CD14-positive monocyte (primary cell): ENCODE data around the gene ISCU. TPM values are rescaled to one million over a fixed set of nuclear protein-coding genes. Genes with fewer than 3 reads are reported as not detected.

ENCODE experiments used
- DNase-seq, 3 donors: peaks; one replicate each; pipeline ENCODE4 v3.0.0-alpha.2; 2011 to 2022
- H2AFZ ChIP-seq: 2 replicates; pipeline ENCODE4 v1.6.0; 2012; ENCODE audit warnings: mild to moderate bottlenecking, low read depth, low read length, inconsistent platforms; ENCODE audit not compliant: insufficient read depth, poor library complexity, severe bottlenecking
- H3K27ac ChIP-seq, 2 donors: 1 replicate in 1 of 2; 2 replicates in 1 of 2; pipeline ENCODE4 v1.5.1; 2012 to 2013; ENCODE audit warnings: low read length in 2 of 2, control low read depth in 1 of 2, inconsistent platforms in 1 of 2, low read depth in 1 of 2, mild to moderate bottlenecking in 1 of 2
- H3K27me3 ChIP-seq, 2 donors: one replicate each; pipeline versions ENCODE4 v1.6.0 to v1.6.1; 2011 to 2013; ENCODE audit warnings: low read length in 2 of 2; ENCODE audit not compliant: control insufficient read depth in 2 of 2, insufficient read depth in 2 of 2
- H3K36me3 ChIP-seq, 2 donors: replicated peaks in 1 of 2; 1 replicate in 1 of 2; 2 replicates in 1 of 2; pipeline versions ENCODE4 v1.5.1 to v1.6.1; 2012 to 2013; ENCODE audit warnings: low read length in 2 of 2, control low read depth in 1 of 2, inconsistent platforms in 1 of 2, mild to moderate bottlenecking in 1 of 2; ENCODE audit not compliant: insufficient read depth in 2 of 2, control insufficient read depth in 1 of 2
- H3K4me1 ChIP-seq, 2 donors: 1 replicate in 1 of 2; 2 replicates in 1 of 2; pipeline versions ENCODE4 v1.5.1 to v1.6.1; 2012 to 2013; ENCODE audit warnings: low read length in 2 of 2, control low read depth in 1 of 2, inconsistent platforms in 1 of 2, mild to moderate bottlenecking in 1 of 2, moderate library complexity in 1 of 2; ENCODE audit not compliant: insufficient read depth in 2 of 2, control insufficient read depth in 1 of 2
- H3K4me2 ChIP-seq: replicated peaks from 2 replicates; pipeline ENCODE3; 2012; ENCODE audit warnings: low read length, moderate library complexity, mild to moderate bottlenecking; ENCODE audit not compliant: poor library complexity, severe bottlenecking; ENCODE audit errors: extremely low read depth
- H3K4me3 ChIP-seq, 3 experiments: fragments of 200-600 bp in 1 of 3; sonication (generic) in 1 of 3; replicated peaks in 1 of 3; 1 replicate in 2 of 3; 2 replicates in 1 of 3; pipeline ENCODE4 v1.5.1; 2011 to 2013; ENCODE audit warnings: low read length in 3 of 3, mild to moderate bottlenecking in 3 of 3, control low read depth in 2 of 3, low read depth in 2 of 3, inconsistent platforms in 1 of 3, moderate library complexity in 1 of 3
- H3K79me2 ChIP-seq: 2 replicates; pipeline ENCODE4 v1.6.0; 2012; ENCODE audit warnings: mild to moderate bottlenecking, control low read depth, inconsistent platforms, low read length, moderate library complexity; ENCODE audit not compliant: insufficient read depth
- H3K9ac ChIP-seq: 2 replicates; pipeline ENCODE4 v1.6.0; 2017; ENCODE audit warnings: low read length, mild to moderate bottlenecking; ENCODE audit not compliant: insufficient read depth, poor library complexity, severe bottlenecking
- H3K9me3 ChIP-seq, 2 donors: replicated peaks in 1 of 2; 1 replicate in 1 of 2; 2 replicates in 1 of 2; pipeline versions ENCODE4 v1.5.1 to v1.6.1; 2012 to 2013; ENCODE audit warnings: low read length in 2 of 2, control low read depth in 1 of 2; ENCODE audit not compliant: control insufficient read depth in 1 of 2, insufficient read depth in 1 of 2
- H4K20me1 ChIP-seq: 2 replicates; pipeline ENCODE4 v1.6.0; 2012; ENCODE audit warnings: mild to moderate bottlenecking, low read length, control low read depth, moderate library complexity; ENCODE audit not compliant: insufficient read depth
- H3K27ac Mint-ChIP-seq, 7 donors: one replicate each; pipeline ENCODE4 v1.8.0; 2020; ENCODE audit warnings: mild to moderate bottlenecking in 7 of 7, mixed read lengths in 7 of 7, moderate library complexity in 6 of 7, inconsistent platforms in 2 of 7
- H3K27me3 Mint-ChIP-seq, 3 donors: one replicate each; pipeline ENCODE4 v1.8.0; 2021 to 2022; ENCODE audit warnings: low read depth in 3 of 3, mild to moderate bottlenecking in 3 of 3, mixed read lengths in 3 of 3, moderate library complexity in 3 of 3, inconsistent platforms in 1 of 3
- H3K36me3 Mint-ChIP-seq, 2 donors: one replicate each; pipeline ENCODE4 v1.8.0; 2020; ENCODE audit warnings: mixed read lengths in 2 of 2, inconsistent platforms in 1 of 2, mild to moderate bottlenecking in 1 of 2
- H3K4me1 Mint-ChIP-seq: one replicate; pipeline ENCODE4 v1.8.0; 2020; ENCODE audit warnings: mild to moderate bottlenecking, mixed read lengths
- H3K4me3 Mint-ChIP-seq, 2 donors: one replicate each; pipeline ENCODE4 v1.8.0; 2020; ENCODE audit warnings: mild to moderate bottlenecking in 2 of 2, mixed read lengths in 2 of 2, moderate library complexity in 1 of 2
- H3K9me3 Mint-ChIP-seq, 7 donors: one replicate each; pipeline ENCODE4 v1.8.0; 2020 to 2022; ENCODE audit warnings: mixed read lengths in 7 of 7, mild to moderate bottlenecking in 6 of 7, moderate library complexity in 6 of 7, inconsistent platforms in 2 of 7
- WGBS: methylation state at CpG from one replicate; pipeline ENCODE4 v1.1.5; 2013; ENCODE audit warnings: missing lambda C conversion rate; ENCODE audit not compliant: insufficient coverage; 5-methylcytosine and 5-hydroxymethylcytosine counted together
- intact Hi-C, 2 donors: fragments of 100-400 bp; cut with micrococcal nuclease; formaldehyde crosslinking; loops; one replicate each; pipeline versions ENCODE4 v1.15.0 to v1.15.1; 2023
- polyA plus RNA-seq, 3 donors: library from polyadenylated mRNA; depleted of rRNA in 1 of 3; unstranded in 2 of 3; stranded (reverse) in 1 of 3; fragments of 300-500 nt in 2 of 3; fragments of >200 nt in 1 of 3; fragmentation: Illumina TruSeq in 2 of 3; gene quantifications; 1 replicate in 2 of 3; 2 replicates in 1 of 3; pipeline ENCODE4 v1.2.3, GENCODE V29; 2012 to 2021
- TF ChIP-seq, protein P1 (sequence below): fragments of 200-600 bp; IDR thresholded peaks from one replicate; pipeline ENCODE4 v1.8.0; 2022; ENCODE audit warnings: antibody characterized with exemption, mild to moderate bottlenecking

ISCU gene
- polyA plus RNA-seq, 3 donors: 90.9 to 114 (median 111) TPM

DNA sequence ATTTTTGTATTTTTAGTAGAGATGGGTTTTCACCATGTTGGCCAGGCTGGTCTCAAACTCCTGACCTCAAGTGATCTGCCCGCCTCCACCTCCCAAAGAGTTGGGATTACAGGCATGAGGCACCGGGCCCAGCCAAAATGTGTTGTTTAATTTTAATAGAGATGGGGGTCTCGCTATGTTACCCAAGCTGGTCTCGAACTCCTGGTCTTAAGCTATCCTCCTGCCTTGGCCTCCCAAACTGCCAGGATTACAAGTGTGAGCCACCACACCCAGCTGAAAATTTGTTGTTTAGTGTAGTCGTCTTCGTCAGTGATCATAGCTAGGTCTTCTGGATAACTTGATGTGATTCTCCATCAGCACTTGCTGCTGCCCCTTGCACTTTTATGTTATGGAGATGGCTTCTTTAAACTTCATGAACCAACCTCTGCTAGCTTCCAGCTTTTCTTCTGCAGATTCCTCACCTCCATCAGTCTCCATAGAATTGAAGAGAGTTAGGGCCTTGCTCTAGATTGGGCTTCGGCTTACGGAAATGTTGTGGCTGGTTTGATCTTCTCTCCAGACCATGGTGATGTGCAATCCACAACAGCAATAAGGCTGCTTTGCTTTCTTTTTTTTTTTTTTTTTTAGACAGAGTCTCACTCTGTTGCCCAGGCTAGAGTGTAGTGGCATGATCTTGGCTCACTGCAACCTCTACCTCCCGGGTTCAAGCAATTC lies 13.0 kb downstream of the ISCU start:
- H3K9me3 Mint-ChIP-seq: peaks cover 0 to 4% (median 0%) of the 10 kb centered on the region in 7 donors
- H3K36me3 ChIP-seq: no peaks in the 10 kb centered on the region
- H3K79me2 ChIP-seq: no peaks in the 10 kb centered on the region
- no peak overlapping the region for H3K9ac ChIP-seq
- WGBS: 83% methylated on average over 2 of the region's 9 CpGs
- no peaks in the 10 kb centered on the region for H3K4me1 Mint-ChIP-seq
- H4K20me1 ChIP-seq: no peaks in the 10 kb centered on the region
- H3K4me1 ChIP-seq: no peaks in the 10 kb centered on the region
- H3K4me3 Mint-ChIP-seq: no peak overlapping the region
- H2AFZ ChIP-seq: no peak overlapping the region
- H3K27ac Mint-ChIP-seq: no peak overlapping the region
- H3K27me3 ChIP-seq: no peaks in the 10 kb centered on the region
- peaks cover 0 to 3% of the 10 kb centered on the region in 2 donors for H3K36me3 Mint-ChIP-seq
- no peak overlapping the region for H3K4me2 ChIP-seq
- intact Hi-C loops: loop anchor here in 1 of 2 donors (10.0 kb wide), 1 partner anchor 379 kb away; no protein-coding TSS in a partner anchor
- no peak overlapping the region for H3K4me3 ChIP-seq
- TF ChIP-seq, protein P1, sequence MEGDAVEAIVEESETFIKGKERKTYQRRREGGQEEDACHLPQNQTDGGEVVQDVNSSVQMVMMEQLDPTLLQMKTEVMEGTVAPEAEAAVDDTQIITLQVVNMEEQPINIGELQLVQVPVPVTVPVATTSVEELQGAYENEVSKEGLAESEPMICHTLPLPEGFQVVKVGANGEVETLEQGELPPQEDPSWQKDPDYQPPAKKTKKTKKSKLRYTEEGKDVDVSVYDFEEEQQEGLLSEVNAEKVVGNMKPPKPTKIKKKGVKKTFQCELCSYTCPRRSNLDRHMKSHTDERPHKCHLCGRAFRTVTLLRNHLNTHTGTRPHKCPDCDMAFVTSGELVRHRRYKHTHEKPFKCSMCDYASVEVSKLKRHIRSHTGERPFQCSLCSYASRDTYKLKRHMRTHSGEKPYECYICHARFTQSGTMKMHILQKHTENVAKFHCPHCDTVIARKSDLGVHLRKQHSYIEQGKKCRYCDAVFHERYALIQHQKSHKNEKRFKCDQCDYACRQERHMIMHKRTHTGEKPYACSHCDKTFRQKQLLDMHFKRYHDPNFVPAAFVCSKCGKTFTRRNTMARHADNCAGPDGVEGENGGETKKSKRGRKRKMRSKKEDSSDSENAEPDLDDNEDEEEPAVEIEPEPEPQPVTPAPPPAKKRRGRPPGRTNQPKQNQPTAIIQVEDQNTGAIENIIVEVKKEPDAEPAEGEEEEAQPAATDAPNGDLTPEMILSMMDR: no peak
- no peaks in the 10 kb centered on the region for H3K9me3 ChIP-seq
- no peak overlapping the region for H3K27ac ChIP-seq
- DNase-seq: no peak
- peaks cover 2 to 4% (median 2%) of the 10 kb centered on the region in 3 donors for H3K27me3 Mint-ChIP-seq

DNA sequence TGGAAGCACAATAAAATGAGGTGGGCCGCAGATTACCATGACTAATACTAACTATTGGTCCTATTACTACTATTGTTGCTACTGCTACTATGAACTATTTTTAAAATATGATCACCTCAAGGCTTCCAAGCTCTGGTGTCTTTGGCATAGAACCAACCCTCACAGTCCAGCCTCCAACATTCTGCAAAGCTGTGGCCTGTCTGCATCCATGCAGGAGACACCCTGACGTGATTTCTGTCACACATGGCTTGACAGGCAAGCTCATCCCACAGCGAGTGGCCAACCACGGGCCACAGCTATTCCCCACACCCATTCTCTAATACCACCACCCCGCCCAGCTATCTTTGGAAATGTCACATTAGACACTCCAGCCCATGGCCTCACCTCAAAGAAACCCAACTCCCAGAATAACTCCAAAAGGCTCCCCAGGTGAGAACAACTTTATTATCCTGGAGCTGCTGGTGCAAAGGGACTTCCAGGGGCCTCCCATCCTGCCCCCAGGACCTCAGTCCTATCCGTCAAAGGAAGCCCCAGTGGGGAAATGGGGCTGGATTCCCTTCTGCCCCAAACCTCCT lies 14.4 kb downstream of the ISCU start:
- H3K9me3 Mint-ChIP-seq: peaks cover 0 to 4% (median 0%) of the 10 kb centered on the region in 7 donors
- H3K36me3 ChIP-seq: no peaks in the 10 kb centered on the region
- 84% methylated on average over 5 of the region's 6 CpGs for WGBS
- TF ChIP-seq, protein P1: no peak
- no peak overlapping the region for H3K4me3 Mint-ChIP-seq
- no peaks in the 10 kb centered on the region for H3K9me3 ChIP-seq
- DNase-seq: no peak
- H3K4me1 Mint-ChIP-seq: no peaks in the 10 kb centered on the region
- no peak overlapping the region for H3K27ac Mint-ChIP-seq
- no peaks in the 10 kb centered on the region for H3K36me3 Mint-ChIP-seq
- no peak overlapping the region for H3K27ac ChIP-seq
- intact Hi-C loops: loop anchor here in 1 of 2 donors (10.0 kb wide), 1 partner anchor 378 kb away; no protein-coding TSS in a partner anchor
- H3K4me1 ChIP-seq: no peaks in the 10 kb centered on the region
- H3K79me2 ChIP-seq: no peaks in the 10 kb centered on the region
- H3K27me3 ChIP-seq: no peaks in the 10 kb centered on the region
- H4K20me1 ChIP-seq: no peaks in the 10 kb centered on the region
- H3K4me3 ChIP-seq: no peak overlapping the region
- no peak overlapping the region for H3K4me2 ChIP-seq
- no peak overlapping the region for H2AFZ ChIP-seq
- H3K27me3 Mint-ChIP-seq: peaks cover 2 to 4% (median 2%) of the 10 kb centered on the region in 3 donors
- H3K9ac ChIP-seq: no peak overlapping the region
